Breast epithelium (tissue), 4 donors: ENCODE results near the gene CD8A. TPM values are rescaled to one million over a fixed set of nuclear protein-coding genes. Genes with fewer than 3 reads are reported as not detected.

ENCODE experiments used
- DNase-seq, 2 donors: peaks; one replicate each; pipeline ENCODE4 v3.0.0-alpha.2; 2019; ENCODE audit warnings: low spot score in 2 of 2
- H3K27ac ChIP-seq, 2 donors: fragments of 200-600 bp; sonication (generic) in 1 of 2; one replicate each; pipeline ENCODE4 v1.5.1; 2016 to 2019; ENCODE audit warnings: mild to moderate bottlenecking in 1 of 2
- H3K27me3 ChIP-seq, 2 donors: fragments of 200-600 bp; sonication (generic) in 1 of 2; one replicate each; pipeline versions ENCODE4 v1.5.1 to v1.6.0; 2017 to 2019; ENCODE audit warnings: control low read depth in 1 of 2, mild to moderate bottlenecking in 1 of 2
- H3K36me3 ChIP-seq: fragments of 200-600 bp; one replicate; pipeline ENCODE4 v1.5.1; 2019
- H3K4me1 ChIP-seq, 2 donors: fragments of 200-600 bp; sonication (generic); one replicate each; pipeline ENCODE4 v1.5.1; 2016 to 2019; ENCODE audit warnings: control low read depth in 1 of 2
- H3K4me3 ChIP-seq, 3 donors: fragments of 200-600 bp; sonication (generic); 1 replicate in 2 of 3; 2 replicates in 1 of 3; pipeline ENCODE4 v1.5.1; 2016 to 2019; ENCODE audit warnings: mild to moderate bottlenecking in 3 of 3, moderate library complexity in 2 of 3
- H3K9me3 ChIP-seq, 2 donors: fragments of 200-600 bp; sonication (generic) in 1 of 2; one replicate each; pipeline ENCODE4 v1.5.1; 2016 to 2019; ENCODE audit warnings: control low read depth in 1 of 2
- CTCF ChIP-seq, 3 donors: fragments of 450-650 bp; IDR thresholded peaks; one replicate each; pipeline ENCODE4 v1.5.1; 2016 to 2017; ENCODE audit warnings: antibody characterized with exemption in 3 of 3, mild to moderate bottlenecking in 3 of 3, moderate library complexity in 3 of 3
- POLR2A ChIP-seq: fragments of 450-650 bp; IDR thresholded peaks from one replicate; pipeline ENCODE4 v1.6.1; 2016; ENCODE audit warnings: antibody characterized with exemption, mild to moderate bottlenecking, moderate library complexity
- POLR2AphosphoS5 ChIP-seq, 3 donors: sonication (generic); formaldehyde crosslinking; IDR thresholded peaks; one replicate each; pipeline ENCODE4 v1.6.1; 2017; ENCODE audit warnings: antibody characterized with exemption in 3 of 3
- intact Hi-C: fragments of 100-400 bp; cut with DNase I; formaldehyde crosslinking; loops from one replicate; pipeline ENCODE4 v1.15.1; 2023; ENCODE audit warnings: low total_unique reads
- total RNA-seq, 3 donors: library from RNA; depleted of rRNA; stranded (reverse); fragments of >200 nt; gene quantifications; one replicate each; pipeline ENCODE4 v1.1.0, GENCODE V29; 2016

CD8A gene
- total RNA-seq, 3 donors from 2014 or later = 0.96 to 3.2 (median 2.0) TPM

GRCh38 chr2:86807133-86807467 lies 16.4 kb upstream of the CD8A start:
- no peak for DNase-seq
- no peak for TF ChIP-seq CTCF (IDR thresholded peaks at IDR 0.05)
- TF ChIP-seq POLR2A = no peak
- TF ChIP-seq POLR2AphosphoS5 (IDR thresholded peaks at IDR 0.05) = no peak
- no peaks in the 10 kb centered on the region for H3K9me3 ChIP-seq
- no peak overlapping the region for H3K27ac ChIP-seq
- H3K4me1 ChIP-seq = peaks cover 0 to 5% of the 10 kb centered on the region in 2 donors
- H3K36me3 ChIP-seq = no peaks in the 10 kb centered on the region
- intact Hi-C loops = no loop called here
- H3K4me3 ChIP-seq = peak overlapping the region; percentile 34 to 73 (median 56)
- peaks cover 0 to 9% of the 10 kb centered on the region in 2 donors for H3K27me3 ChIP-seq

- DNase-seq = no peak
- no peak for TF ChIP-seq POLR2AphosphoS5 (IDR thresholded peaks at IDR 0.05)
- TF ChIP-seq POLR2A = no peak
- TF ChIP-seq CTCF (IDR thresholded peaks at IDR 0.05) = no peak
- peaks cover 0 to 9% of the 10 kb centered on the region in 2 donors for H3K27me3 ChIP-seq
- H3K36me3 ChIP-seq = no peaks in the 10 kb centered on the region
- intact Hi-C loops = no loop called here
- H3K4me3 ChIP-seq = no peak overlapping the region
- no peak overlapping the region for H3K27ac ChIP-seq
- peaks cover 0 to 5% of the 10 kb centered on the region in 2 donors for H3K4me1 ChIP-seq
- no peaks in the 10 kb centered on the region for H3K9me3 ChIP-seq
These were observed 15.5 kb upstream of the CD8A start for GRCh38 chr2:86806059-86806857.

- Histone ChIP-seq H3K27me3 (no peaks in the 10 kb centered on the region), H3K9me3 (peaks cover 0 to 14% of the 10 kb centered on the region in 2 donors), H3K27ac (no peak overlapping the region), H3K36me3 (no peaks in the 10 kb centered on the region), H3K4me3 (no peak overlapping the region), H3K4me1 (no peaks in the 10 kb centered on the region)
- intact Hi-C loops = no loop called here
- DNase-seq = no peak
- TF ChIP-seq CTCF (IDR thresholded peaks at IDR 0.05) = no peak
- TF ChIP-seq POLR2AphosphoS5 (IDR thresholded peaks at IDR 0.05) = no peak
- TF ChIP-seq POLR2A = no peak
These were observed 10.3 kb upstream of the CD8A start for GRCh38 chr2:86800856-86801567.

GRCh38 chr2:86794861-86795260 lies 4.1 kb upstream of the CD8A start:
- Histone ChIP-seq H3K9me3 (peaks cover 0 to 21% of the 10 kb centered on the region in 2 donors), H3K4me1 (no peaks in the 10 kb centered on the region), H3K4me3 (no peak overlapping the region), H3K27ac (no peak overlapping the region), H3K27me3 (peaks cover 5 to 39% of the 10 kb centered on the region in 2 donors), H3K36me3 (no peaks in the 10 kb centered on the region)
- no peak for TF ChIP-seq POLR2AphosphoS5 (IDR thresholded peaks at IDR 0.05)
- TF ChIP-seq POLR2A = no peak
- TF ChIP-seq CTCF (IDR thresholded peaks at IDR 0.05) = no peak
- intact Hi-C loops = no loop called here
- no peak for DNase-seq

DNA sequence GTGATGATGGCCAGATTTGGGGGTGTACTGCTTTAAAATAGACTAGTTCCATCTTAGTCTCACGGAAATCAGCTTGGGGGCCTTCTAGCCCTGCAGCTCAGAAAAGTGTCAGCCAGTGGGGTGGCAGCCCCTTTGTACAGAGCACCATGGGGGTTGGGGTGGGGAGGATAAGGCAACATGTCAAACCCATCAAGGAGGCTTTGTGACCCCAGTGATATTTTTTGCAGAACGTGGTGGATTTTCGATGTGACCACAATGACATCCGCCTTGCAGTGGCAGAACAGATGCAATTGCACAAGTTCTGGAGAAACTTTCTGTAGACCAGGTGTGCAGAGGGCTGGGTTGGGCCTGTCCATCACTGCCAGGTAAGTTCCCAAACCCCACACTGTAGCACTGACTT lies 3.0 kb upstream of the CD8A start:
- no peak for DNase-seq
- no peak for TF ChIP-seq CTCF (IDR thresholded peaks at IDR 0.05)
- no peak for TF ChIP-seq POLR2A
- TF ChIP-seq POLR2AphosphoS5 (IDR thresholded peaks at IDR 0.05) = no peak
- H3K4me3 ChIP-seq = no peak overlapping the region
- peaks cover 5 to 50% of the 10 kb centered on the region in 2 donors for H3K27me3 ChIP-seq
- peaks cover 0 to 21% of the 10 kb centered on the region in 2 donors for H3K9me3 ChIP-seq
- no peaks in the 10 kb centered on the region for H3K36me3 ChIP-seq
- H3K27ac ChIP-seq = no peak overlapping the region
- intact Hi-C loops = no loop called here
- no peaks in the 10 kb centered on the region for H3K4me1 ChIP-seq
